ENCODE results near the gene PTGIS.

The PTGIS gene

DNA sequence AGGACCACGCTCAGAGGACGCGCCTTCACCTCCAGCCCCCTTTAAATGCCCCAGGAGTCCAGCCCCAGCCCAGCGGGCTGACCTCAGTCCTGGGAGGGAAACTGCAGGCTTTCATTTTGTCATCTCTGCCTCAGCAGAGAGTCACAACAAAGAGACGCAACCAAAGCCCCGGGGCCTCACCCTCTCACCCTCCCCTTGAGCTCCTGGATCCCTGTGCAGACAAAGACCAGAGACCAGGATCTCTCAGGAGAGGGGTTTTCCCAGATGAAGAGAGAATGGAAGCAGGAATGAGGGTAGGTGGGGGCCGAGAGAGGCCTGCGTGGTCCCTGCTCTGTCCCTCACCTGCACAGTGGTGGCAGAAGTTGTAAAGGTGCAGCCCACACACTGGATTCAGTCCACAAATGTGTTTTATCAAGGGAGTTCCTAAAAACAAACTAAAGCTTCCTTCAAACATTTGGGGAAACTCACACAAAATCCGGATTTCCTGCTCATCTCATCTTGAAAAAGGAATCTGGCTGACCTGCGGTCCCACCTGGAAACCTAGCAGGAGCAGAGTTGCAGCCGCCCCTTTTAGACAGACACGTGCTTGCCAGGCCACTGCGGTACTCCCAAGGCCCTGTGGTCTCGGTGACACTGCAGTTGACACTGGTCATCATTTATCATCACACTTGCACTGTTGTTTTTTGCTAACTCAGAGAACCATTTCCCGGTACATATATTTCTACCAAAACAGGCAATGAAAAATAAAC, 27.1 kb downstream of the PTGIS start:
- Histone ChIP-seq H4K20me1 (no peaks in the 10 kb centered on the region), H3K4me1 (peaks cover 0 to 43% (median 20%) of the 10 kb centered on the region in 10 experiments; a peak in 16 of 20 replicates), H3K9ac (peak overlapping the region in 4 of 11 experiments; percentile 9 to 31 (median 23); a peak in 3 of 22 replicates), H3K4me3 (no peak overlapping the region), H3K27me3 (peaks cover 0 to 14% (median 0%) of the 10 kb centered on the region in 11 experiments; a peak in 2 of 22 replicates), H3K4me2 (peak overlapping the region in 9 of 11 experiments; percentile 8 to 52 (median 29); a peak in 13 of 22 replicates), H3K36me3 (peaks cover 0 to 16% (median 0%) of the 10 kb centered on the region in 11 experiments; a peak in 5 of 22 replicates), H3K27ac (peak overlapping the region in 3 of 11 experiments; percentile 9 to 36 (median 23); a peak in 4 of 22 replicates), H3K9me3 (replicated peaks in 1 of 11) (peaks cover 13 to 24% (median 20%) of the 10 kb centered on the region in 11 experiments)
- TF ChIP-seq Cebpa-rat (IDR thresholded peaks at IDR 0.05): no peak

DNA sequence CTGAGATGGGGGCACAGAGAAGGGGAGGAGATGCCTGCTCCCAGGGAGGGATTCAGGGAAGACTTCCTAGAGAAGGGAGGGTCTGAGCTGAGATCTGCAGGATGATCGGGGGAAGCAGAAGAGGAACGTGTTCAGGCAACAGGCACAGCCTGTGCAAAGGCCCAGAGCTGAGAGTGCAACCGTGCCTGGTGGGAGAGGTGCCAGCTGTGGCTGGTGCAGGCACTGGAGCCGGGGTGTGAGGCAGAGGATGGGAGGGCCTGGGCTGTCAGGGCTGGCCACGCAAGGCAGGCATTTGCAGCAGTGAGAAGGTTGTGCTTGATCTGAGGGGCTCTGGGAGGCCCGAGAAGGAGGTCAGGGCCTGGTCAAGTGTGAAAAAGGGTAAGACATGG, 27.7 kb downstream of the PTGIS start:
- Histone ChIP-seq H3K9ac (0 out of 22 replicates have a peak overlapping the region, but pooled peaks of 3 of the 11 experiments have one; percentile 20 to 31 (median 26)), H3K4me1 (peaks cover 5 to 49% (median 27%) of the 10 kb centered on the region in 10 experiments), H3K36me3 (peaks cover 0 to 9% (median 0%) of the 10 kb centered on the region in 11 experiments; a peak in 3 of 22 replicates)

DNA sequence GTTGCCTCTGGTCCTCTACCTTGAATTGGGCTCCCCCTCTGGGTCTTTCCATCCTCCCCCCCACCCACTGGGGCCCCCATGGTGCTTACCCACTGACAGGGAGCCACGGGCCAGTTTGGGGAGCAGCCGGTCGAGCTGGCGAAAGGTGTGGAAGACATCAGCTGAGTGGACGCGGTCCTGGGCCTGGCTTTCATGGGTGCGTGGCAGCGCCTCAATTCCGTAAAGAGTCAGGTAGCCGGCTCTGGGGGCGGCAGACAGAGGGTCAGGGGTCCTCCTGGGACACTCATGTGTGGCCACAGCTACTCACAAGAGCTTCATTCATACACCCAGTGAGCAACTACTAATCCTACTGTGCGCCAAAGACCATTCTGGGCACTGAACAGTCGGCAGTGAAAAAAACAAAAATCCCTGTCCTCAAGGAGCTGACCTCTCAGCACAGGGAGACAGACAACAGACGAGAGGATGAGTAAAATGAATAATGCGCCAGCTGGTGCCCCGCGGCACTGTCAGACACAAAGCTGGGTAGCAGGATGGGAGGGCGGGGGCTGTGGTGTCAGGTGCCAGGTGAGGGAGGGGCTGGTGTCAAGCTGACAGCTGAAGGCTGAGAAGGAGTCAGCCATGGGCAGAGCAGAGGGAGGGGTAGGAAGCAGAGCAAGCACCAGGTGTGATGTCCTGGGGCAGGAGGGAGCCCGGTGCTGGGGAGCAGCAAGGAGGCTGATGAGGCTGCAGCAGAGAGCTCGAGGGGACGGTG, 28.3 kb downstream of the PTGIS start:
- no peak for TF ChIP-seq Cebpa-rat (IDR thresholded peaks at IDR 0.05)
- H3K9ac ChIP-seq: no peak overlapping the region
- H3K4me2 ChIP-seq: no peak overlapping the region
- H3K4me1 ChIP-seq: peaks cover 10 to 55% (median 32%) of the 10 kb centered on the region in 10 experiments
- peaks cover 0 to 7% (median 0%) of the 10 kb centered on the region in 11 experiments; a peak in 3 of 22 replicates for H3K36me3 ChIP-seq
- H4K20me1 ChIP-seq: no peaks in the 10 kb centered on the region
- H3K9me3 ChIP-seq (replicated peaks in 1 of 11): peaks cover 1 to 12% (median 8%) of the 10 kb centered on the region in 11 experiments; a peak in 19 of 22 replicates
- no peak overlapping the region for H3K4me3 ChIP-seq
- peaks cover 0 to 14% (median 0%) of the 10 kb centered on the region in 11 experiments; a peak in 2 of 22 replicates for H3K27me3 ChIP-seq
- H3K27ac ChIP-seq: peak overlapping the region in 1 of 11 experiments; percentile 35; a peak in 1 of 22 replicates

More for the DNA sequence above, 27.7 kb downstream of the PTGIS start:
- H3K27me3 ChIP-seq: peaks cover 0 to 14% (median 0%) of the 10 kb centered on the region in 11 experiments; a peak in 2 of 22 replicates
- peak overlapping the region in 5 of 11 experiments; percentile 8 to 36 (median 23); a peak in 5 of 22 replicates for H3K4me2 ChIP-seq
- H3K4me3 ChIP-seq: no peak overlapping the region
- H3K9me3 ChIP-seq (replicated peaks in 1 of 11): peaks cover 7 to 17% (median 14%) of the 10 kb centered on the region in 11 experiments
- no peaks in the 10 kb centered on the region for H4K20me1 ChIP-seq
- peak overlapping the region in 2 of 11 experiments; percentile 9 to 23; a peak in 1 of 22 replicates for H3K27ac ChIP-seq
- TF ChIP-seq Cebpa-rat (IDR thresholded peaks at IDR 0.05): no peak

DNA sequence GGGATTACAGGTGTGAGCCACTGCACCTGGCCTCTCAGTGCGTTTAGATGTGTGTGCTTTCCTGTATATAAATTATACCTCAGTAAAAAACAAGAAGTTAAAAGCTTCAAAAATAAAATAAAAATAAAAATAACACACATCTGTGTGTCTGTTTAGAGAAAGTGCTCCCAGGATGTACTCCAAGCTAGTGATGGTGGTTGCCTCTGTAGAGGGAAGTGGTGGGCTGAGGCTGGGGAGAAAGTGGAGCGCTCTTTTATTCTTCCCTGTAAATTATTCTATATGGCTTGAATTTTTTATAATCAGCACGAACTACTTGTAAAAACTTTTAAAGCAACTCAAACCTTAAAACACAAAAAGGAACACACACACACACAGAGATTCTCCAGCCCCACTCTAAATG, 29.0 kb downstream of the PTGIS start:
- H3K27ac ChIP-seq: no peak overlapping the region
- peaks cover 14 to 61% (median 39%) of the 10 kb centered on the region in 10 experiments for H3K4me1 ChIP-seq
- H3K9me3 ChIP-seq (replicated peaks in 1 of 11): peaks cover 0 to 11% (median 8%) of the 10 kb centered on the region in 11 experiments; a peak in 18 of 22 replicates
- H3K4me3 ChIP-seq: no peak overlapping the region
- peaks cover 0 to 14% (median 0%) of the 10 kb centered on the region in 11 experiments; a peak in 2 of 22 replicates for H3K27me3 ChIP-seq
- no peak for TF ChIP-seq Cebpa-rat (IDR thresholded peaks at IDR 0.05)
- no peaks in the 10 kb centered on the region for H4K20me1 ChIP-seq
- peaks cover 0 to 7% (median 0%) of the 10 kb centered on the region in 11 experiments; a peak in 3 of 22 replicates for H3K36me3 ChIP-seq
- H3K4me2 ChIP-seq: no peak overlapping the region
- no peak overlapping the region for H3K9ac ChIP-seq

DNA sequence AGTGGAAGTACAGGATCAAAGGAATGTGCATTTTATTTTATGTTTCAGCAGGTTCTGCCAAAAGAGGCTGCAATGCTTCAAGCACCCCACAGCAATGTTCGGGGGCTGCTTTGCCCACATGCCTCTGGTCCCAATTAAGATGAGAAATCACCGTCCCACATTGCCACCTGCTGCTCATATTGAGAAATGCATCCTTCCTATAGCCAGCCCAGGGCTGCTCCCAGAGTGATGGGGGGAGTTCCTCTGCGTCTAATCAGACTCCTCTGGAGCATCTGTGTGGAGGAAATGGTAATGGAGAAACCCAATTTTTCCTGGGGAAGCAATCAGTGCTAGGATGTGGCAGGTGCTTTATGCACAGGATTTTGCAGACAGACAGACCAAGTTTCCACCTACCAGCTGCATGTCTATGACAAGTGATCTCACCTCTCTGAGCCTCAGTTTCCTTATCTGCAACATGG, 33.7 kb downstream of the PTGIS start:
- peak overlapping the region; percentile 25 to 67 (median 52); a peak in 21 of 22 replicates for H3K4me2 ChIP-seq
- TF ChIP-seq Cebpa-rat (IDR thresholded peaks at IDR 0.05): no peak

DNA sequence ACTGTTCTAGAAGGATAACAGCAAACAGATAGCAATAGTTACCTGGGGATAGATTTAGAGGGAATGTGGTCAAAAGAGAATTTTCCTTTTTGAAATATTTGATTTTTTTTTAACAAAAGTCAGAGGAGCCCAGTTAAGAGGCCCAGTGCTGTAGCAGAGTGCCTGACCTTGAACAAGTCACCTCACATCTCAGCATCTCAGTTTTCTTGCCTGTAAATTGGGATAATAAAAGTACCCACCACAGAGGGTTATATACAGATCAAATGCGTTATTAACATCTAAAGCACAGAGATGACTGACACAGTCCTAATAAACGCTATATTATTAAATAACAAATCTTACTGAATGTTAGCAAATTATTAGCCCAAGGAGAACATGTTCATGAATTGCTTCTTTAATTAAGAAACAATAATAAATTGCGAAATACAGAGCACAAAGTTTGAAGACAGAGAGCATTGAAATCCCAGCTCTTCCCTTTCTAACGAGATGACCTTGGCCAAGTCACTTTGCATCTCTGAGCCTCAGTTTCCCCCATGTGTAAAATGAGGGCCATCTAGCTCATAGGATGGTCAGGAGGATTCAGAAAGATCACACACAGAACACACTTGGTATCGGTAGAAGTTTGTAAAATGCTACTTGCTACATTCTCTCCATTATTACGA, 35.5 kb downstream of the PTGIS start:
- Histone ChIP-seq H3K9me3 (replicated peaks in 1 of 11) (no peaks in the 10 kb centered on the region), H3K36me3 (no peaks in the 10 kb centered on the region), H3K4me2 (no peak overlapping the region), H4K20me1 (no peaks in the 10 kb centered on the region), H3K27ac (peak overlapping the region in 2 of 11 experiments; percentile 0 to 77; a peak in 3 of 22 replicates), H3K27me3 (peaks cover 0 to 26% (median 0%) of the 10 kb centered on the region in 11 experiments; a peak in 4 of 22 replicates), H3K4me1 (peaks cover 14 to 34% (median 28%) of the 10 kb centered on the region in 10 experiments), H3K9ac (0 out of 22 replicates have a peak overlapping the region, but pooled peaks of 1 of the 11 experiments have one; percentile 13), H3K4me3 (no peak overlapping the region)
- TF ChIP-seq Cebpa-rat (IDR thresholded peaks at IDR 0.05): peak in 7 of 11 experiments; percentile 35 to 80 (median 68); a peak in 9 of 22 replicates

More for the DNA sequence above, 33.7 kb downstream of the PTGIS start:
- H3K27ac ChIP-seq: peak overlapping the region in 9 of 11 experiments; percentile 36 to 82 (median 72); a peak in 18 of 22 replicates
- H3K27me3 ChIP-seq: peaks cover 0 to 26% (median 0%) of the 10 kb centered on the region in 11 experiments; a peak in 4 of 22 replicates
- peaks cover 0 to 7% (median 6%) of the 10 kb centered on the region in 11 experiments; a peak in 18 of 22 replicates for H3K9me3 ChIP-seq (replicated peaks in 1 of 11)
- H3K36me3 ChIP-seq: peaks cover 0 to 4% (median 0%) of the 10 kb centered on the region in 11 experiments; a peak in 3 of 22 replicates
- H3K4me3 ChIP-seq: no peak overlapping the region
- H3K4me1 ChIP-seq: peaks cover 14 to 36% (median 28%) of the 10 kb centered on the region in 10 experiments
- H4K20me1 ChIP-seq: no peaks in the 10 kb centered on the region
- H3K9ac ChIP-seq: peak overlapping the region in 8 of 11 experiments; percentile 40 to 68 (median 49); a peak in 13 of 22 replicates

DNA sequence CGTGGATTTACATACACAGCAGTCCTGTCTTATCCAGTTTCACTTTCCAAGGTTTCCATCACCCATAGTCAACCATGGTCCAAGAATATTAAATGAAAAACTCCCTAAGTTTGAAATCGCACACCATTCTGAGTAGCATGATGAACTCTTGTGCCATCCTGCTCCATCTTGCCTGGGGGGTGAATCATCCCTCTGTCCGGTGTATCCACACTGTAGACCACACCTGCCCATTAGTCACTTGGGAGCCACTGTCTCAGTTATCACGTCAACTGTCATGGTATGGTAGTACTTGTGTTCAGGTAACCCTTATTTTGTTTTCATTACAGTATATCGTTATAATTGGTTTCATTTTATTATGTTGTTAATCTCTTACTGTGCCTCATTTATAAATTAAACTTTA, 38.5 kb downstream of the PTGIS start:
- H3K4me3 ChIP-seq: no peak overlapping the region
- H3K36me3 ChIP-seq: peaks cover 0 to 5% (median 0%) of the 10 kb centered on the region in 11 experiments; a peak in 2 of 22 replicates
- H3K9ac ChIP-seq: no peak overlapping the region
- no peaks in the 10 kb centered on the region for H4K20me1 ChIP-seq
- peaks cover 0 to 19% (median 0%) of the 10 kb centered on the region in 11 experiments; a peak in 4 of 22 replicates for H3K27me3 ChIP-seq
- peaks cover 7 to 9% (median 9%) of the 10 kb centered on the region in 11 experiments for H3K9me3 ChIP-seq (replicated peaks in 1 of 11)
- H3K27ac ChIP-seq: no peak overlapping the region
- peaks cover 2 to 6% (median 5%) of the 10 kb centered on the region in 10 experiments for H3K4me1 ChIP-seq
- TF ChIP-seq Cebpa-rat (IDR thresholded peaks at IDR 0.05): no peak
- H3K4me2 ChIP-seq: no peak overlapping the region

All from BLaER1 treated with 17β-estradiol and CSF1 and Interleukin-3, amounts not matched to agents 10 nM and 100 nM (cell line).